Liver (tissue), 3 donors: ENCODE data around the gene DGCR8.

Source experiments
- ATF3 ChIP-seq: IDR thresholded peaks from 2 replicates; pipeline ENCODE4 v1.6.1; 2016; ENCODE audit warnings: antibody characterized with exemption
- CTCF ChIP-seq: fragments of 150-350 bp; IDR thresholded peaks from 2 replicates; pipeline ENCODE4 v1.5.1; 2017; ENCODE audit warnings: improper control_type of control experiment, low read depth, low read length; ENCODE audit not compliant: missing input control
- JUND ChIP-seq, 2 donors: IDR thresholded peaks; 2 replicates each; pipeline ENCODE4 v1.6.1; 2016; ENCODE audit warnings: antibody characterized with exemption in 2 of 2
- SP1 ChIP-seq: IDR thresholded peaks from 2 replicates; pipeline ENCODE4 v1.6.1; 2018; ENCODE audit warnings: antibody characterized with exemption, mild to moderate bottlenecking
- TAF1 ChIP-seq: conservative IDR thresholded peaks from 2 replicates; pipeline ENCODE4 v1.6.1; 2016; ENCODE audit warnings: antibody characterized with exemption, mild to moderate bottlenecking
- YY1 ChIP-seq: IDR thresholded peaks from 2 replicates; pipeline ENCODE4 v1.6.1; 2016; ENCODE audit warnings: antibody characterized with exemption, mild to moderate bottlenecking
- ZBTB33 ChIP-seq: IDR thresholded peaks from 2 replicates; pipeline ENCODE4 v1.6.1; 2016; ENCODE audit warnings: antibody characterized with exemption
- TF ChIP-seq, protein P1 (sequence below): IDR thresholded peaks from 2 replicates; pipeline ENCODE4 v1.6.1; 2016; ENCODE audit warnings: antibody characterized with exemption, mild to moderate bottlenecking
- donor health status: healthy.
- donor health status: healthy.

GRCh38 chr22:20080445-20080775, 369 bp downstream of the DGCR8 start:
- TF ChIP-seq CTCF = no peak
- TF ChIP-seq YY1 = no peak
- TF ChIP-seq, protein P1, sequence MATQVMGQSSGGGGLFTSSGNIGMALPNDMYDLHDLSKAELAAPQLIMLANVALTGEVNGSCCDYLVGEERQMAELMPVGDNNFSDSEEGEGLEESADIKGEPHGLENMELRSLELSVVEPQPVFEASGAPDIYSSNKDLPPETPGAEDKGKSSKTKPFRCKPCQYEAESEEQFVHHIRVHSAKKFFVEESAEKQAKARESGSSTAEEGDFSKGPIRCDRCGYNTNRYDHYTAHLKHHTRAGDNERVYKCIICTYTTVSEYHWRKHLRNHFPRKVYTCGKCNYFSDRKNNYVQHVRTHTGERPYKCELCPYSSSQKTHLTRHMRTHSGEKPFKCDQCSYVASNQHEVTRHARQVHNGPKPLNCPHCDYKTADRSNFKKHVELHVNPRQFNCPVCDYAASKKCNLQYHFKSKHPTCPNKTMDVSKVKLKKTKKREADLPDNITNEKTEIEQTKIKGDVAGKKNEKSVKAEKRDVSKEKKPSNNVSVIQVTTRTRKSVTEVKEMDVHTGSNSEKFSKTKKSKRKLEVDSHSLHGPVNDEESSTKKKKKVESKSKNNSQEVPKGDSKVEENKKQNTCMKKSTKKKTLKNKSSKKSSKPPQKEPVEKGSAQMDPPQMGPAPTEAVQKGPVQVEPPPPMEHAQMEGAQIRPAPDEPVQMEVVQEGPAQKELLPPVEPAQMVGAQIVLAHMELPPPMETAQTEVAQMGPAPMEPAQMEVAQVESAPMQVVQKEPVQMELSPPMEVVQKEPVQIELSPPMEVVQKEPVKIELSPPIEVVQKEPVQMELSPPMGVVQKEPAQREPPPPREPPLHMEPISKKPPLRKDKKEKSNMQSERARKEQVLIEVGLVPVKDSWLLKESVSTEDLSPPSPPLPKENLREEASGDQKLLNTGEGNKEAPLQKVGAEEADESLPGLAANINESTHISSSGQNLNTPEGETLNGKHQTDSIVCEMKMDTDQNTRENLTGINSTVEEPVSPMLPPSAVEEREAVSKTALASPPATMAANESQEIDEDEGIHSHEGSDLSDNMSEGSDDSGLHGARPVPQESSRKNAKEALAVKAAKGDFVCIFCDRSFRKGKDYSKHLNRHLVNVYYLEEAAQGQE = no peak
- no peak for TF ChIP-seq ZBTB33
- TF ChIP-seq TAF1 = no peak
- TF ChIP-seq SP1 = no peak
- TF ChIP-seq ATF3 = no peak
- no peak for TF ChIP-seq JUND (IDR thresholded peaks at IDR 0.05)
